Metanephros (tissue), 1 donor: Measurements from ENCODE around the gene KBTBD8. TPM values are rescaled to one million over a fixed set of nuclear protein-coding genes. Genes with fewer than 3 reads are reported as not detected.

Experiments used
- total RNA-seq: library from RNA; depleted of rRNA; stranded (reverse); fragments of >200 nt; gene quantifications from one replicate; pipeline ENCODE4 v1.2.3, GENCODE V29; 2014

The KBTBD8 gene
- total RNA-seq = 1.7 TPM

GRCh38 chr3:66998113-66998903 lies at the start of gene KBTBD8:
TSS of gene KBTBD8 (plus strand) at chr3:66998307. CDS start at chr3:66998356, 49 bp downstream.

